GM20000 (cell line): ENCODE results near the gene TBC1D7.
A peak's percentile ranks its signal among the peaks of the same experiment; 100 is the strongest.

Experiments
- DNase-seq: peaks from one replicate; pipeline ENCODE4 v3.0.0; 2012; ENCODE audit warnings: low spot score
- TF ChIP-seq, protein P1 (sequence below): IDR thresholded peaks from 2 replicates; pipeline ENCODE4 v1.5.1; 2012; ENCODE audit warnings: mild to moderate bottlenecking, control low read depth; ENCODE audit errors: extremely low read depth, missing control alignments

Gene TBC1D7

DNA sequence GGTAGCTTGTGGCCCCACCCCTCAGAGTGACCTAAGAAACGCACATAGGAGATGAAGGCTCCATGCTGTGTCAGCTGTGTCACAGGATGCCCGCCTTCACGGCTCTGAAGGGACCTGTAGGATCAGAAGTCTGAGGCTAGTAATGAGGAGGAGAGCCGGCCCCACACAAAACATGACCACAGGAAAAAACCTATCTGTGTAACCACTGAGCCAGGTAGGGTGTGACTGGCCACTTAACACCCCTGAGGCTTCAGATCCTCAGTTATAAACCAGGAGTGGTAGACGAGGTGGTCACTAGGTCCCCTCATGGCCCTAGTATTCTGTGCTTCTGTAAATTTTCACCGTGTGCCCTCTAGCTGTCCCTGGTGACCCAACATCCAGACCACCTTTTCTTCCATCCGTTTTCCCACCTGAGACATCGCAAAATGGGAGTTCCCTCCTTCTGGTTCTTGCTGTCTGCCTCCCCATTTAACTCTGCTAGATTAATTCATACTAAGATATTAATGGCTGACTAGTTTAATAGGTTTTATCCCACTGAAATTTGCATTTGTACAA lies 52.8 kb downstream of the TBC1D7 start:
- TF ChIP-seq, protein P1, sequence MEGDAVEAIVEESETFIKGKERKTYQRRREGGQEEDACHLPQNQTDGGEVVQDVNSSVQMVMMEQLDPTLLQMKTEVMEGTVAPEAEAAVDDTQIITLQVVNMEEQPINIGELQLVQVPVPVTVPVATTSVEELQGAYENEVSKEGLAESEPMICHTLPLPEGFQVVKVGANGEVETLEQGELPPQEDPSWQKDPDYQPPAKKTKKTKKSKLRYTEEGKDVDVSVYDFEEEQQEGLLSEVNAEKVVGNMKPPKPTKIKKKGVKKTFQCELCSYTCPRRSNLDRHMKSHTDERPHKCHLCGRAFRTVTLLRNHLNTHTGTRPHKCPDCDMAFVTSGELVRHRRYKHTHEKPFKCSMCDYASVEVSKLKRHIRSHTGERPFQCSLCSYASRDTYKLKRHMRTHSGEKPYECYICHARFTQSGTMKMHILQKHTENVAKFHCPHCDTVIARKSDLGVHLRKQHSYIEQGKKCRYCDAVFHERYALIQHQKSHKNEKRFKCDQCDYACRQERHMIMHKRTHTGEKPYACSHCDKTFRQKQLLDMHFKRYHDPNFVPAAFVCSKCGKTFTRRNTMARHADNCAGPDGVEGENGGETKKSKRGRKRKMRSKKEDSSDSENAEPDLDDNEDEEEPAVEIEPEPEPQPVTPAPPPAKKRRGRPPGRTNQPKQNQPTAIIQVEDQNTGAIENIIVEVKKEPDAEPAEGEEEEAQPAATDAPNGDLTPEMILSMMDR = no peak
- no peak for DNase-seq

DNA sequence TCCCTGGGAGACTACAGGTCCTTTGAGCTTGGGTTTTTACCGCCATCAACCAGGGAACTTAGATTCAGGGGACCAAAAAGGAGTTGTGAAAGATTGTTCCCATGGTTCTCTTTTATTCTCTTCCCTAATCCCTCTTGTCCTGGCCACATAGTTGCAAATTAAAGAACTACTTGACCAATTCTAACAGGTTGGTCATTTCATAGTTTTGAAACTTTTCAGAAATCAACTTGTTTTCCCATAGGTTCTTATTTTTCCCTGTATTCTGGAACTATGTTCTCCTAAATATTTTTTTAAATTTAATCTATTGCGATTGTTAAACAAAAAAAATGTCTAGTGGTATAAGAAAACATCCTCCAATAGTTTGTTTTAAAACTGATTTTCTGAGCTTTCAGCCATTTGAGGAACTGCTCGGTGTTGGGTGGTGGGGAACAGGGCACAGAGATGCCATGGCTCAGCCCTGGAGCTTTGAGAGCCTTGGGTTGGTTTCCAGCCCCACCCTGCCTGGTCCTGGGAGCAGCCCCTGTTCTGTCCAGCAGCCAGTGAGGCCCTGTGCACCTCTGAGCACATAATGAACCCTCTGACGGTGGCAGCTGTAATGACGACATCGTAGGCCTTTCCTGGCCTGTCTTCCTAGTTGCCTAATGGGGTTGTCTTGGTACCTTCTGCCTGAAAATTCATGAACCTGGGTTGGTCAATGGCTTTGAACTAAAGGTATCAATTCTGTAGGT lies 53.5 kb downstream of the TBC1D7 start:
- DNase-seq = no peak
- TF ChIP-seq, protein P1 = no peak

DNA sequence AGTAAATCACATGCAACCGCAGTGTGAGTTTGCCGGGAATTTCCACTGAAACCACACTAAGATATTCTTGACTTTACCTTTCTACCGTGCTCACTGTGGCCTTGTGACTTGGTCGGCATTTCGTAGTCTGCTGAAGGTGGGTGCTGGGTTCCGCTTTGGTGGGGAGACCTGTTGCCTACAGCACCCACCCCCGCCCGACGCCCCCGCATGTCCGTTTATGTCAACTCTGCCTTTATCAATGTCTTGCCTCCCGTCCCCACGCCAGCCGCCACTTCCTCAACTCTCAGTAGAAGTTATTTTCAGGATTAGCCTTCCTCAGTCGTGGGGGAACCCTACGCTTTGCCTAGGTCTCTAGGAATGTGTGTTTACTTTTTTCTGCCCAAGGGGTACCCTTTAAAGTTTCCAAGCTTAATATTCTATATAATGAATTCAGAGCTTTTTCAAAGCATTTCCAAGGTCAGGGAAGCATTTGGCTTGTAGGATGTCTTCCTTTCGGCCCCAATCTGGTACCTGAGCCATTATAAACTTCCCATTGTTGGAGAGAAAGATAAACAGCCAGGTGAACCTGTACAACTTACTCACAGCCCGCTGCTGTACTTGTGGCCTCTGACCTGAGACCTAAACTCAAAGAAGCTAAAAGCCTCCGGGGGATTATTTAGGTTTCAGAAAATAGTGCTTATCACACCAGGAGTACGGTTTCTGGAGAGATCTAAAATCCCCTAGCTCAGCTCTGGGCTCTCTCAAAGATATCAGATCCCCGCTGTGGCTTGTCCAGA lies 54.2 kb downstream of the TBC1D7 start:
- TF ChIP-seq, protein P1 = no peak
- peak; percentile 60 for DNase-seq

DNA sequence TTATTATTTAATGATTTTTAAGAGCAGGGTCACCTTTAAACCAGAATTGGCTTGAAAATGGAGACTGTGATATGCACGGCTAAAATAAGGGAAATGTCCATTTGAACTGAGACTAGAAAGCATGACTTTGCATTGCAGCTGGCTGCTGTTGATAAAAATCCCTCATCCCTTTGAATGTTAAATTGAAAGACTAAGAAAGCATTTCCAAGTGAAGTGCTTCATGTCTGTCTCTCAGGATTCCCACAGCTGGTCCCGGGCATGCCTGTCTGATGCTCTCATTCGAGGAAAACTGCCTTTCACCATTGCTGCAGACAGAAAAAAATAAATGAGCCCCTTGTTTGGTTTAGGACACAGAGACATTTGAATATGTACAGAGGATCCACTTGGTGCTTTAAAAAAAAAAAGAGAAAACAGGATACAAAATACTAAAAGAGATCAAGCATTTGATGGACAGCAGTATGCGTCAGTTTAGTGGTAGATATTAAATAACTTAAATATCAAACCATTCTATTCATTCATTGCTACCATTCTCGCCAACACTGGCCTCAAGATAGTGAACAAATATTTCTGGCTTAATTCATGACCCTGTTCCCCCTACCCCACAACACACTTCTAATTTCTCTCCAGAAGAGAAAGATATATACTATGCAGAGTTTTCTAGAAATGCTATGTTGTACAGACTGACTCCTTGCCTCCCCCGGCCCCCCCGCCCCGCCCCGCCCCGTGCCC lies 55.0 kb downstream of the TBC1D7 start:
- TF ChIP-seq, protein P1 = no peak
- no peak for DNase-seq

DNA sequence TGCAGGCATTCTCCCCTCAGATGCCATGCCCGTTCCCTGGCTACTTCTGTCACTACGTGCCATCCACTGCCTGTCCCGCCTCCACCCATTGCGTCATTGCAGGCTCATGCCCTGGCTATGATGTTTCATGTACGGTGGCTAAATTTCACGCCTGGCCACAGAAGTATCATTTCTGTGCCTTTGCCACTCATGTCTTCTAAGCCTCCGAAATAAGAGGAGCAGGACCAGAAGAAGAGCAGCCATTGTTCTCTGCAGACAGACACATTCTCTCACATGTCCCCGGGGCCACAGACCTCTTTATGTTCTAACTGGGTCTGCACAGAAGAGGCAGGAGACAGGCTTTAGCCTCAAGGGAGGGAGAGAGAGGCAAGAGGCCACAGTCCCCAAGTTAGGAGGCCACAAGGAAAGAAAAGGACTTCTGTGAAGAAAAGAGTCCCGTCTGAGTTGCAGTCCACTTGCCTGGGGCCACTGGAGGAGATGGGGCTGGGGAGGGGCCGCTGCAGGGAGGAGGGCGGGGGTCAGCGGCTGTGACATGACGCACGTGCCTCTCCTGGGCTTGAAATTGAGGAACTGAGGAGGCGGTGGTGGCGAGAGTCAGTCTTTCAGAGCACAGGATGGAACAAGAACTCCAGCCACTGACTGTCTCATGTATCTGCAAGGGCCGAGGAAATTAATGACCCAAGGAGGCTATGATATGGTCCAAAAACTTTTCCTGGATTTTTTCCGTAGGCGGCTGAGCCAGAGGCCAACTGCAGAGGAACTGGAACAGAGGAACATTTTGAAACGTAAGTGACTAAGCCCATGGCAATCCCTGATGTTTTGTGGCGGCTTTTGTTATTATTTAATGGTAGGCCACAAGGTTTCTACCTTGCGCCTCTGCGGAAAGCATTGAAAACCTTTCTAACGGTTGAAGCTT lies 55.9 kb downstream of the TBC1D7 start:
- TF ChIP-seq, protein P1 = no peak
- DNase-seq = peak; percentile 64

DNA sequence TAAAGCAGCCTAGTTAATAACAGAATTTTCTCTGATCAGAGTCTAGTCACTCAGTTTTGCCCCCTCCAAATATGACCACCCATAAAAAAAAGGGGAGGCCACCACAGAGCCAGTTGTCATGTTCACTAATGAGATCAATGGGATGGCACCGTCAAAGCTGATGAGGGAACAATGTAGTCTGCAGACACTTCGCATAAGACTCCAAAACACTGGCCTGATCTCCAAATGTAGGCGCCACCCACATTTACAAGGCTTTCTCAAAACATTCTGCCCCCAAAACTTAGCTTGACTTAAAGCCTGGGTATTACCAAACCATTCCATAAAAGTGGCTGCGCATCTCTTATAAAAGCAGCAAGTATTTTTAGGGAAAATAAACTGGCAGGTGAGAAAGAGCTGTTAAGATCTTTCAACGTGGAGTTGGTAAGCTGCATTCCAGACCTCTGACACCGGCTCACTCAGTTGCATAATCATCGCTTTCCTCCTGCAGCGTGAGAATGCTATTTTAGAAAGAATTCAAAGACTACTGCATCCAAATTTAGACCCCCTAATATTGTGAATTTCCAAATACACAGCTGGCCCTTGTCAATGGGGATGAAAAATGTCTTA lies 59.3 kb downstream of the TBC1D7 start:
- TF ChIP-seq, protein P1 = no peak
- DNase-seq = no peak
